ENCODE measurements around the gene WIPI1.

The WIPI1 gene

GRCh38 chr17:68457168-68457538 is at the start of gene WIPI1:
WIPI1 (minus strand) TSS chr17:68457496; CDS start chr17:68457421, 75 bp downstream.
- no peak for TF ChIP-seq EZH2phosphoT487 (IDR thresholded peaks at IDR 0.05; ENCODE audit: low read depth)
- no peak for TF ChIP-seq CTCF (IDR thresholded peaks at IDR 0.05; ENCODE audit: low read depth, low read length)
- Histone ChIP-seq H3K4me1 (ENCODE audit: low read length) (peaks cover 48% of the 10 kb centered on the region), H3K27ac (ENCODE audit: low read length) (peak within 1 kb of the TSS; percentile 28; the same call in 1 of the 2 replicates), H2AFZ (ENCODE audit: low read depth, low read length) (0 out of 2 replicates have a peak within 1 kb of the TSS, but pooled peaks have one; percentile 22), H3K4me2 (ENCODE audit: low read length) (peak within 1 kb of the TSS; percentile 94), H3K79me2 (ENCODE audit: low read length) (no peaks in the 10 kb centered on the region), H3K36me3 (replicated peaks; ENCODE audit: low read depth, low read length) (no peaks in the 10 kb centered on the region), H3K9me3 (ENCODE audit: insufficient read depth, low read length) (no peaks in the 10 kb centered on the region), H4K20me1 (ENCODE audit: insufficient read depth, low read length) (no peaks in the 10 kb centered on the region), H3K27me3 (ENCODE audit: low read depth, low read length) (peaks cover 13% of the 10 kb centered on the region), H3K9ac (ENCODE audit: low read length) (peak within 1 kb of the TSS; percentile 61), H3K4me3 (ENCODE audit: low read length) (peak within 1 kb of the TSS; percentile 80)

- H3K36me3 ChIP-seq (replicated peaks; ENCODE audit: low read depth, low read length), result no peaks in the 10 kb centered on the region
- no peak overlapping the region for H3K4me3 ChIP-seq (ENCODE audit: low read length)
- no peak overlapping the region for H2AFZ ChIP-seq (ENCODE audit: low read depth, low read length)
- no peaks in the 10 kb centered on the region for H3K79me2 ChIP-seq (ENCODE audit: low read length)
- H3K27me3 ChIP-seq (ENCODE audit: low read depth, low read length), result no peaks in the 10 kb centered on the region
- TF ChIP-seq CTCF (IDR thresholded peaks at IDR 0.05; ENCODE audit: low read depth, low read length) (no peak), EZH2phosphoT487 (IDR thresholded peaks at IDR 0.05; ENCODE audit: low read depth) (no peak)
- no peak overlapping the region for H3K27ac ChIP-seq (ENCODE audit: low read length)
- H3K9me3 ChIP-seq (ENCODE audit: insufficient read depth, low read length), result no peaks in the 10 kb centered on the region
- H3K4me2 ChIP-seq (ENCODE audit: low read length), result no peak overlapping the region
- no peak overlapping the region for H3K9ac ChIP-seq (ENCODE audit: low read length)
- H3K4me1 ChIP-seq (ENCODE audit: low read length), result peaks cover 20% of the 10 kb centered on the region
- H4K20me1 ChIP-seq (ENCODE audit: insufficient read depth, low read length), result no peaks in the 10 kb centered on the region
Observed at GRCh38 chr17:68505951-68506350, 48.7 kb upstream of the WIPI1 start.

- Histone ChIP-seq H3K4me2 (ENCODE audit: low read length) (no peak overlapping the region), H3K9me3 (ENCODE audit: insufficient read depth, low read length) (no peaks in the 10 kb centered on the region), H2AFZ (ENCODE audit: low read depth, low read length) (0 out of 2 replicates have a peak overlapping the region, but pooled peaks have one; percentile 7), H3K27me3 (ENCODE audit: low read depth, low read length) (no peaks in the 10 kb centered on the region), H3K27ac (ENCODE audit: low read length) (no peak overlapping the region), H4K20me1 (ENCODE audit: insufficient read depth, low read length) (no peaks in the 10 kb centered on the region), H3K4me1 (ENCODE audit: low read length) (peaks cover 50% of the 10 kb centered on the region), H3K79me2 (ENCODE audit: low read length) (no peaks in the 10 kb centered on the region), H3K9ac (ENCODE audit: low read length) (no peak overlapping the region), H3K4me3 (ENCODE audit: low read length) (no peak overlapping the region), H3K36me3 (replicated peaks; ENCODE audit: low read depth, low read length) (no peaks in the 10 kb centered on the region)
- TF ChIP-seq CTCF (IDR thresholded peaks at IDR 0.05; ENCODE audit: low read depth, low read length) (no peak), EZH2phosphoT487 (IDR thresholded peaks at IDR 0.05; ENCODE audit: low read depth) (no peak)
Observed at GRCh38 chr17:68501074-68501473, 43.8 kb upstream of the WIPI1 start.

- Histone ChIP-seq H3K9me3 (ENCODE audit: insufficient read depth, low read length) (no peaks in the 10 kb centered on the region), H3K4me3 (ENCODE audit: low read length) (no peak overlapping the region; the same call in 1 of the 2 replicates), H4K20me1 (ENCODE audit: insufficient read depth, low read length) (no peaks in the 10 kb centered on the region), H3K4me1 (ENCODE audit: low read length) (peaks cover 51% of the 10 kb centered on the region), H2AFZ (ENCODE audit: low read depth, low read length) (peak overlapping the region; percentile 18; the same call in 1 of the 2 replicates), H3K27me3 (ENCODE audit: low read depth, low read length) (no peaks in the 10 kb centered on the region), H3K79me2 (ENCODE audit: low read length) (no peaks in the 10 kb centered on the region), H3K4me2 (ENCODE audit: low read length) (peak overlapping the region; percentile 88), H3K9ac (ENCODE audit: low read length) (peak overlapping the region; percentile 82; the same call in 1 of the 2 replicates), H3K27ac (ENCODE audit: low read length) (peak overlapping the region; percentile 99), H3K36me3 (replicated peaks; ENCODE audit: low read depth, low read length) (no peaks in the 10 kb centered on the region)
- TF ChIP-seq EZH2phosphoT487 (IDR thresholded peaks at IDR 0.05; ENCODE audit: low read depth), result no peak
- no peak for TF ChIP-seq CTCF (IDR thresholded peaks at IDR 0.05; ENCODE audit: low read depth, low read length)
Observed at GRCh38 chr17:68499587-68499986, 42.3 kb upstream of the WIPI1 start.

Data from OCI-LY3 (cell line).